Choroid plexus epithelial cell (primary cell): ENCODE data around the gene UNK.
"Not testable (repeated sequence)": the region's sequence is repeated elsewhere in the genome, so short reads cannot be mapped to it uniquely, and the experiment has no call there.

Experiments
- DNase-seq: peaks from one replicate; pipeline ENCODE4 v3.0.0-alpha.2; 2010; ENCODE audit warnings: low read depth
- H3K4me3 ChIP-seq: 2 replicates; pipeline ENCODE4 v1.5.1; 2011; ENCODE audit warnings: low read depth, mild to moderate bottlenecking, control low read depth, low read length, moderate library complexity
- TF ChIP-seq, protein P1 (sequence below): conservative IDR thresholded peaks from 2 replicates; pipeline ENCODE4 v1.5.1; 2011; ENCODE audit warnings: low read depth, mild to moderate bottlenecking, control low read depth, inconsistent platforms, low read length, moderate library complexity

Gene UNK

GRCh38 chr17:75808905-75809621 is 24.5 kb downstream of the UNK start:
- H3K4me3 ChIP-seq, result no peak overlapping the region
- DNase-seq, result peak; percentile 85
- TF ChIP-seq, protein P1, sequence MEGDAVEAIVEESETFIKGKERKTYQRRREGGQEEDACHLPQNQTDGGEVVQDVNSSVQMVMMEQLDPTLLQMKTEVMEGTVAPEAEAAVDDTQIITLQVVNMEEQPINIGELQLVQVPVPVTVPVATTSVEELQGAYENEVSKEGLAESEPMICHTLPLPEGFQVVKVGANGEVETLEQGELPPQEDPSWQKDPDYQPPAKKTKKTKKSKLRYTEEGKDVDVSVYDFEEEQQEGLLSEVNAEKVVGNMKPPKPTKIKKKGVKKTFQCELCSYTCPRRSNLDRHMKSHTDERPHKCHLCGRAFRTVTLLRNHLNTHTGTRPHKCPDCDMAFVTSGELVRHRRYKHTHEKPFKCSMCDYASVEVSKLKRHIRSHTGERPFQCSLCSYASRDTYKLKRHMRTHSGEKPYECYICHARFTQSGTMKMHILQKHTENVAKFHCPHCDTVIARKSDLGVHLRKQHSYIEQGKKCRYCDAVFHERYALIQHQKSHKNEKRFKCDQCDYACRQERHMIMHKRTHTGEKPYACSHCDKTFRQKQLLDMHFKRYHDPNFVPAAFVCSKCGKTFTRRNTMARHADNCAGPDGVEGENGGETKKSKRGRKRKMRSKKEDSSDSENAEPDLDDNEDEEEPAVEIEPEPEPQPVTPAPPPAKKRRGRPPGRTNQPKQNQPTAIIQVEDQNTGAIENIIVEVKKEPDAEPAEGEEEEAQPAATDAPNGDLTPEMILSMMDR, result peak; percentile 4

- no peak overlapping the region for H3K4me3 ChIP-seq
- TF ChIP-seq, protein P1, result no peak
- no peak for DNase-seq
Observed at GRCh38 chr17:75809631-75810111, 25.1 kb downstream of the UNK start.

GRCh38 chr17:75810216-75810615 is 25.6 kb downstream of the UNK start:
- H3K4me3 ChIP-seq, result no peak overlapping the region
- TF ChIP-seq, protein P1, result no peak
- DNase-seq, result no peak

DNA sequence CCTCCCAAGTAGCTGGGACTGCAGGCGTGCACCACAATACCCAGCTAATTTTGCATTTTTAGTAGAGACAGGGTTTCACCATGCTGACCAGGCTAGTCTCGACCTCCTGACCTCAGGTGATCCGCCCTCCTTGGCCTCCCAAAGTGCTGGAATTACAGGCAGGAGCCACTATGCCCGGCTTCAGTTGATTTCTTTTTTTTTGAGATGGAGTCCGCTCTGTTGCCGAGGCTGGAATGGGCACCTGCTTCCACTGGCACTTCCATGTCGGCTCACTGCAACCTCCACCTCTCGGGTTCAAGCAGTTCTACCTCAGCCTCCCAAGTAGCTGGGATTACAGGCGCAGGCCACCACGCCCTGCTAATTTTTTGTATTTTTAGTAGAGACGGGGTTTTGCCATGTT is 26.1 kb downstream of the UNK start:
- DNase-seq, result not testable (repeated sequence)

DNA sequence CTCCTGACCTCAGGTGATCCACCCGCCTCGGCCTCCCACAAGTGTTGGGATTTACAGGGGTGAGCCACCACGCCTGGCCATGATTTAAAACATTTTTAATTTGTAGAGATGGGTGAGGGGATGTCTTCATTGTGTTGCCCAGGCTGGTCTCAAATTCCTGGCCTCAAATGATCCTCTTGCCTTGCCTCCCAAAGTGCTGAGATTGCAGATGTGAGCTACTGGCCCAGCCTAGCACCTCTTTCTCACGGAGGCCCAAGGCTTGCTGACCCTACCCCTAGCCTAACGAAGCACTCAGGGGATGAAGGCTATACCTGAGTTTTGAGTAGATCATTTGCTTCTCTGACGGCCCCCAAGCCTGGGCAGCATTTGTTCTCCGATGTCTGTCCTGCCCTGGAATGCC is 26.6 kb downstream of the UNK start:
- TF ChIP-seq, protein P1, result no peak
- no peak overlapping the region for H3K4me3 ChIP-seq
- DNase-seq, result no peak

More for the DNA sequence above, 26.1 kb downstream of the UNK start:
- not testable (repeated sequence) for H3K4me3 ChIP-seq

DNA sequence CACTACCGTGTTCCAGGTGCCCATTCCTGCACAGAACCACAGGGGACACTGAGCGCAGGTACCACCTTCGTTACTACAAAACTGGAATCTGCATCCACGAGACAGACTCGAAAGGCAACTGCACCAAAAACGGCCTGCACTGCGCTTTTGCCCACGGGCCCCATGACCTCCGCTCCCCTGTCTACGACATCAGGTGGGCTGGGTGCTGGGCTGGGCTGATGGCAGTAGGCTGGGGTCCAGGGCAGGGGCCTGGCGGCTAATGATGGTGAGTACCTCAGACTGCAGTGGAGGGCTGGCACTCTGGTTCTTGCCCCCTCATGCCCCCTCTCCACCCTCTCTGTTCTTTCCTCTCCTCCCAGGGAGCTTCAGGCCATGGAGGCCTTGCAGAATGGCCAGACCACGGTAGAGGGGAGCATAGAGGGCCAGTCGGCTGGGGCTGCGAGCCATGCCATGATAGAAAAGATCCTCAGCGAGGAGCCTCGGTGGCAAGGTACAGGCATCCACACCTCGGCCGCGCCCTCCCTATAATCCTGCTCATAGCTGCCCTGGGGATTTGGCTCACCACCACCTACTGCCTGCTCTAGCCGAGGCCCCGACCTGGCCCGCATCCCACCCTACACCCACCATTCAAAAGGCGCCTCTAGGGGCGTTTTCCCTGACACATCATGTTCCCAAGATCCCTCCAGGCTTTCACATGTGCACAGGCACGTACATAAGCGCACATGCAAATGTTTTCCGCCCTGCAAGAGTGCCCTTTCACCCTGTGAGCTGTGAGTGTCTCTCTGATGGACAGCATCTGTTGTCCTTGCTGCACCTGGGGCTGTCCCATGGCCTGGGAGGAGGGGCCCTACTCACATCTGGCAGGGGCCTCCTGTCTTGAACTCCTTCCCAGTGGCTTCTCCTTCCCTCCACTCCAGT is 27.7 kb downstream of the UNK start:
- DNase-seq, result no peak
- no peak overlapping the region for H3K4me3 ChIP-seq
- TF ChIP-seq, protein P1, result no peak
